Measurements from ENCODE around the gene COL8A1.

- TF ChIP-seq ELF4 (IDR thresholded peaks at IDR 0.05) (no peak), BHLHE40 (IDR thresholded peaks at IDR 0.05; ENCODE audit: borderline replicate concordance) (no peak), HDGF (IDR thresholded peaks at IDR 0.05; ENCODE audit: borderline replicate concordance) (no peak), SP1 (IDR thresholded peaks at IDR 0.05) (no peak), FOXA1 (IDR thresholded peaks at IDR 0.05) (no peak), L3MBTL2 (conservative IDR thresholded peaks at IDR 0.05) (no peak), TARDBP (IDR thresholded peaks at IDR 0.05) (no peak)
Measured at GRCh38 chr3:99809565-99809964, 171.2 kb downstream of the COL8A1 start.
